Fibroblast of lung (primary cell): ENCODE measurements around the gene CPNE4. TPM values are rescaled to one million over a fixed set of nuclear protein-coding genes. Genes with fewer than 3 reads are reported as not detected.

Source experiments
- DNase-seq, 2 donors: peaks; one replicate each; pipeline versions ENCODE4 v3.0.0 to v3.0.0-alpha.2; 2010; ENCODE audit warnings: low read depth in 2 of 2
- H2AFZ ChIP-seq: 2 replicates; pipeline ENCODE4 v1.5.1; 2012; ENCODE audit warnings: low read length, control low read depth, inconsistent platforms
- H3K27ac ChIP-seq: 2 replicates; pipeline ENCODE4 v1.5.1; 2011; ENCODE audit warnings: low read length, control low read depth; ENCODE audit not compliant: insufficient read depth
- H3K27me3 ChIP-seq: 2 replicates; pipeline ENCODE4 v1.5.1; 2011; ENCODE audit warnings: mild to moderate bottlenecking, low read length; ENCODE audit not compliant: control insufficient read depth, insufficient read depth
- H3K36me3 ChIP-seq: 2 replicates; pipeline ENCODE4 v1.5.1; 2011; ENCODE audit warnings: low read length; ENCODE audit not compliant: control insufficient read depth, insufficient read depth
- H3K4me1 ChIP-seq: 2 replicates; pipeline ENCODE4 v1.5.1; 2011; ENCODE audit warnings: low read length; ENCODE audit not compliant: control insufficient read depth, insufficient read depth; ENCODE audit errors: extremely low read depth
- H3K4me2 ChIP-seq: 2 replicates; pipeline ENCODE4 v1.5.1; 2011; ENCODE audit warnings: low read length, control low read depth; ENCODE audit not compliant: insufficient read depth; ENCODE audit errors: extremely low read depth
- H3K4me3 ChIP-seq, 4 experiments: fragments of 200-600 bp in 1 of 4; sonication (generic) in 1 of 4; replicated peaks in 1 of 4; 2 replicates each; pipeline ENCODE4 v1.5.1; 2011 to 2016; ENCODE audit warnings: low read length in 4 of 4, low read depth in 3 of 4, mild to moderate bottlenecking in 3 of 4, control low read depth in 2 of 4, inconsistent platforms in 1 of 4, mixed read lengths in 1 of 4; ENCODE audit not compliant: insufficient read depth in 1 of 4; ENCODE audit errors: control extremely low read depth in 1 of 4
- H3K79me2 ChIP-seq: 2 replicates; pipeline ENCODE4 v1.5.1; 2012; ENCODE audit warnings: mild to moderate bottlenecking, low read length, inconsistent platforms; ENCODE audit not compliant: control insufficient read depth, insufficient read depth
- H3K9ac ChIP-seq: 2 replicates; pipeline ENCODE4 v1.5.1; 2011; ENCODE audit warnings: mild to moderate bottlenecking, low read length, control low read depth; ENCODE audit not compliant: insufficient read depth
- H3K9me3 ChIP-seq: 2 replicates; pipeline ENCODE4 v1.5.1; 2012; ENCODE audit warnings: low read depth, low read length; ENCODE audit not compliant: control insufficient read depth, insufficient read depth
- H4K20me1 ChIP-seq: 2 replicates; pipeline ENCODE4 v1.5.1; 2011; ENCODE audit warnings: low read length; ENCODE audit not compliant: control insufficient read depth, insufficient read depth; ENCODE audit errors: extremely low read depth
- CTCF ChIP-seq, 2 donors: IDR thresholded peaks in 1 of 2; conservative IDR thresholded peaks in 1 of 2; 1 replicate in 1 of 2; 2 replicates in 1 of 2; pipeline ENCODE4 v1.5.1; 2011 to 2012; ENCODE audit warnings: low read length in 2 of 2, control low read depth in 1 of 2, inconsistent platforms in 1 of 2, low read depth in 1 of 2, mild to moderate bottlenecking in 1 of 2
- EZH2 ChIP-seq: IDR thresholded peaks from 2 replicates; pipeline ENCODE4 v1.5.1; 2012; ENCODE audit warnings: low read length, control low read depth, mild to moderate bottlenecking; ENCODE audit errors: missing control alignments
- polyA plus RNA-seq, 2 donors: library from polyadenylated mRNA; depleted of rRNA in 1 of 2; stranded (reverse) in 1 of 2; unstranded in 1 of 2; fragments of >200 nt; gene quantifications; 2 replicates each; pipeline ENCODE4 v1.2.1, GENCODE V29; 2011 to 2012; ENCODE audit warnings: missing spikeins in 1 of 2
- total RNA-seq: library from RNA; depleted of rRNA; stranded (reverse); fragments of >200 nt; gene quantifications from 2 replicates; pipeline ENCODE4 v1.2.1, GENCODE V29; 2014

CPNE4 gene
- total and polyA plus RNA-seq, 2 donors (not counting 1 experiment from before 2014, with no cell fraction given): 0.17 TPM; not detected in 1

DNA sequence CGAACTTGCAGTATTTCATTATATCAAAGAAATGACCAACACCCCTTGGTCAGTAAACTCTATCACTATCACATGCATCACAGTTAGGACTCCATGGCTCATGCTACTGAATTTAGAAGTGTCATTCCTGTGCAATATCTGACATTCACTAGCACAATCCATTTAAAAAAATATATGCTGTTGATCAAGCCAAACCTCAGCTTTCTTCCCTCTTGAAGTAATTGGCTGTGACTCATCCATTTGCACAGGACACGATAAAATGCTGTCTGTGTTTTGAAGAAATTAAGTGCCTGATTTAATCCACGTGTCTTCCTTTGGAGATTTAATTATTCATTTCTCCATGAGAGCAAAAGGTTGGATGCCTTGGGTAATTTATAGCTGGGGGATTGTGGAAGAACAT lies 38.9 kb downstream of the CPNE4 start:
- peak in 1 of 2 donors; percentile 35 for DNase-seq
- H3K9ac ChIP-seq: no peak overlapping the region
- no peak overlapping the region for H3K4me2 ChIP-seq
- TF ChIP-seq EZH2: no peak
- TF ChIP-seq CTCF (conservative IDR thresholded peaks at IDR 0.05 in 1 of 2, IDR thresholded peaks at IDR 0.05 in 1 of 2; ENCODE audit: low read depth in 1 of 2, low read length in 2 of 2): no peak
- H3K79me2 ChIP-seq: no peaks in the 10 kb centered on the region
- no peaks in the 10 kb centered on the region for H3K27me3 ChIP-seq
- no peaks in the 10 kb centered on the region for H3K36me3 ChIP-seq
- no peaks in the 10 kb centered on the region for H3K9me3 ChIP-seq
- H2AFZ ChIP-seq: no peak overlapping the region
- no peaks in the 10 kb centered on the region for H3K4me1 ChIP-seq
- H4K20me1 ChIP-seq: no peaks in the 10 kb centered on the region
- H3K27ac ChIP-seq: no peak overlapping the region
- H3K4me3 ChIP-seq: no peak overlapping the region

GRCh38 chr3:131989318-131989717 lies 45.5 kb downstream of the CPNE4 start:
- H4K20me1 ChIP-seq: no peaks in the 10 kb centered on the region
- no peaks in the 10 kb centered on the region for H3K4me1 ChIP-seq
- DNase-seq: no peak
- no peak overlapping the region for H3K4me3 ChIP-seq
- H3K27me3 ChIP-seq: no peaks in the 10 kb centered on the region
- no peaks in the 10 kb centered on the region for H3K9me3 ChIP-seq
- H2AFZ ChIP-seq: no peak overlapping the region
- no peak overlapping the region for H3K4me2 ChIP-seq
- no peaks in the 10 kb centered on the region for H3K79me2 ChIP-seq
- no peak overlapping the region for H3K9ac ChIP-seq
- no peaks in the 10 kb centered on the region for H3K36me3 ChIP-seq
- TF ChIP-seq EZH2: no peak
- TF ChIP-seq CTCF (conservative IDR thresholded peaks at IDR 0.05 in 1 of 2, IDR thresholded peaks at IDR 0.05 in 1 of 2; ENCODE audit: low read depth in 1 of 2, low read length in 2 of 2): no peak
- H3K27ac ChIP-seq: no peak overlapping the region

- Histone ChIP-seq H3K9ac (no peak overlapping the region), H3K27me3 (no peaks in the 10 kb centered on the region), H3K9me3 (no peaks in the 10 kb centered on the region), H3K79me2 (no peaks in the 10 kb centered on the region), H3K4me1 (no peaks in the 10 kb centered on the region), H3K4me3 (no peak overlapping the region), H4K20me1 (no peaks in the 10 kb centered on the region), H3K27ac (no peak overlapping the region), H3K4me2 (no peak overlapping the region), H2AFZ (no peak overlapping the region), H3K36me3 (no peaks in the 10 kb centered on the region)
- TF ChIP-seq EZH2 (no peak), CTCF (conservative IDR thresholded peaks at IDR 0.05 in 1 of 2, IDR thresholded peaks at IDR 0.05 in 1 of 2; ENCODE audit: low read depth in 1 of 2, low read length in 2 of 2) (no peak)
- no peak for DNase-seq
These were observed 46.6 kb downstream of the CPNE4 start for GRCh38 chr3:131988209-131988608.
